Choroid plexus epithelial cell (primary cell): ENCODE data around the gene CRADD.

ENCODE experiments used
- DNase-seq: peaks from one replicate; pipeline ENCODE4 v3.0.0-alpha.2; 2010; ENCODE audit warnings: low read depth
- H3K4me3 ChIP-seq: 2 replicates; pipeline ENCODE4 v1.5.1; 2011; ENCODE audit warnings: low read depth, mild to moderate bottlenecking, control low read depth, low read length, moderate library complexity
- TF ChIP-seq, protein P1 (sequence below): conservative IDR thresholded peaks from 2 replicates; pipeline ENCODE4 v1.5.1; 2011; ENCODE audit warnings: low read depth, mild to moderate bottlenecking, control low read depth, inconsistent platforms, low read length, moderate library complexity

Gene CRADD

DNA sequence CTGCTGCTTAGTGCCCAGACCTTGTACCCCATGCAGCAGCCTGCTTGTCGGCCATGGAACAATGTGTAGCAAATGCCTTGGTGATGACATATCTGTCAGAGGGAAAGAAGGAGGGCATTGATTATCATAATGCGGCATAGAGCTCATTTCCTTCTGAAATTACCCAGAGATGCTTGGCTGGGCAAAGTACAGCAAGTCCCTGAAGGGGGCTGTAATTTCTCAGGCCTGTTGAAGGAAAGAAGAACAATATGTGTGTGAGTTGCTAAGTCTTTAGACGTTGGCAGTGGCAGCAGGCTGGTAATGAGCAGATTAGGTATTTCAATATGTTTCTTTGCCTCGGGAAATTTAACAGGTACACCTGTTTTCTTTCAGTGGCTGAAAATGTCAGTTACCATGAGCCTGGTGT lies 128.6 kb downstream of the CRADD start:
- TF ChIP-seq, protein P1, sequence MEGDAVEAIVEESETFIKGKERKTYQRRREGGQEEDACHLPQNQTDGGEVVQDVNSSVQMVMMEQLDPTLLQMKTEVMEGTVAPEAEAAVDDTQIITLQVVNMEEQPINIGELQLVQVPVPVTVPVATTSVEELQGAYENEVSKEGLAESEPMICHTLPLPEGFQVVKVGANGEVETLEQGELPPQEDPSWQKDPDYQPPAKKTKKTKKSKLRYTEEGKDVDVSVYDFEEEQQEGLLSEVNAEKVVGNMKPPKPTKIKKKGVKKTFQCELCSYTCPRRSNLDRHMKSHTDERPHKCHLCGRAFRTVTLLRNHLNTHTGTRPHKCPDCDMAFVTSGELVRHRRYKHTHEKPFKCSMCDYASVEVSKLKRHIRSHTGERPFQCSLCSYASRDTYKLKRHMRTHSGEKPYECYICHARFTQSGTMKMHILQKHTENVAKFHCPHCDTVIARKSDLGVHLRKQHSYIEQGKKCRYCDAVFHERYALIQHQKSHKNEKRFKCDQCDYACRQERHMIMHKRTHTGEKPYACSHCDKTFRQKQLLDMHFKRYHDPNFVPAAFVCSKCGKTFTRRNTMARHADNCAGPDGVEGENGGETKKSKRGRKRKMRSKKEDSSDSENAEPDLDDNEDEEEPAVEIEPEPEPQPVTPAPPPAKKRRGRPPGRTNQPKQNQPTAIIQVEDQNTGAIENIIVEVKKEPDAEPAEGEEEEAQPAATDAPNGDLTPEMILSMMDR: no peak
- no peak overlapping the region for H3K4me3 ChIP-seq
- no peak for DNase-seq

DNA sequence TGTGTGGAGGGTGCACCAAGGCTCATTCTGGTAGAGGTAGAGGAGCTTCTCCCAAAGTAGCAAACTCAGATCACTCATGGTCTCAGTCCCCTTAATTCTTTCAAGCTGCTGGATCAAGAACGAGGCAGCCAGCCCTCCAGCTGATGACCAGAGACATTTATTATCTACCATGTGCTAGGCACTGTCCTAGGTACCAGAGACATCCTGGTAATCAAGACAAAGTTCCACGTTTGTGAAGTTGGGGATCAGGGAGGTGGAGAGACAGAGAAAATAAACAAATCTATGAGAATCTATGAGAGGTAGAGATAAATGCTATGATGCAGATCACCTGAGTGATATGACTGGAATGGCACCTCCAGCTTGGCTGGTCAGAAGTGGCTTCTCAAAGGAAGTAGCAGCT lies 130.2 kb downstream of the CRADD start:
- TF ChIP-seq, protein P1: no peak
- H3K4me3 ChIP-seq: no peak overlapping the region
- DNase-seq: no peak

DNA sequence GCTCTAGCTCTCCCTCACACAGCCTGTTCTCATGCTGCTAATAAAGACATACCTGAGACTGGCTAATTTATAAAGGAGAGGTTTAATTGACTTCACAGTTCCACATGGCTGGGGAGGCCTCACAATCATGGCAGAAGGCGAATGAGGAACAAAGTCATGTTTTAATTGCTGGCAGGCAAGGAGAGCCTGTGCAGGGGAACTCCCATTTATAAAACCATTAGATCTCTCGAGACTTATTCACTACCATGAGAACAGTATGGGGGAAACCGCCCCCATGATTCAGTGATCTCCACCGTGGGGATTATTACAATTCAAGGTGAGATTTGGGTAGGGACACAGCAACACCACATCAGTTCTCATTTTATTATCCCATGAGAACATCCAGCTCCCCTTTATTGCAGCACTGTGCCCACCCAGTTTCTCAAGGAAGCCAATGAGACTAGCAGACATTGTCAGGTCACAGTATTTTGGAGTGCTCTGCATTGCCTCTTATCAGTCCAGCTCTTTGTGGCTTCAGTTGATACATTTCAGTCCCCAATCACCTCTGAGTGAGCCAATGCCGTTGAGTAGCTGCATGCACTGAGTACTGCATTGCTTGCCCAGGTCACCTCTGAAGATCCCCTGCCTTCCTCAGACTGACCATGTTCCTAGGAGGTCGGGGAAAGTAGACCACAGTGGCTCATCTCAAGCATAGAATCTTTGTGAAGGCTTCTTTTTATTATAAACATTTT lies 131.2 kb downstream of the CRADD start:
- no peak overlapping the region for H3K4me3 ChIP-seq
- TF ChIP-seq, protein P1: no peak
- no peak for DNase-seq

DNA sequence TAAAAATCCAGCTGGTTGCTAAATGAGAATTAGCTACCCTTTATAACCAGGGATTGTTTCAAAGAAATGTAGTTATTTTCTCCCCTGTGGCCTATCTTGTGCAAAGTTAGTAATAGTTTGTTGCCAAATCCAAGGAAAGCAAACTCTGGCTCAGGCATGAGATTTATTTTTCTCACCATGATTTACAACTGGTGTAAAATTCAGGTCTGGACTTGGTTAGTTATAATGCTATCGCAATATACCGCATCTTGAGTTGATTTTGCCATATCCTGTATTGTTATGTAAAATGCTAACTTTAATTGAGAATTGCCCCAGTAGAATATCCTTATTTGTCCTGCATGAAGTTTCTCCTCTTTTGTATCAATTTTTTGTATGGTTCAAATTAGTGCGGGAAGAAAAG lies 135.5 kb downstream of the CRADD start:
- TF ChIP-seq, protein P1: no peak
- DNase-seq: no peak
- H3K4me3 ChIP-seq: no peak overlapping the region

DNA sequence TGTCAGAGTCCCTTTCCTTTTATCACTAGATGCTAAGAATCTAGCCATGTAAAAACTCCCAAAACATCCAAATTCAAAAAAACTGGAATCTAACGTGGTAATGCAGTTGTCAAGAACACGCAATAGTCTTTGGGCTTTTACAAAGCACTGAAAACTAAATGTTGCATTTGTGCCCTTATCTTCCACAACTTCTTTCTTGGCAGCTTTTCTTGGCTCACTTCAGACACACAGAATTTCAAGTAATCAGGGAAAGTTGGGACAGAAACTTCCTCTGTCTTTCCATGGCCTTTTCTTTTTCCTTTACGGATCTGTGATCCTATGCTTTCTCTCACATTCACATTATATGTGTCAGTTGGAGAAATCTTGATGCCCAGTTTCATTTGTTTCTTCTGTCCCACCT lies 136.0 kb downstream of the CRADD start:
- TF ChIP-seq, protein P1: no peak
- H3K4me3 ChIP-seq: no peak overlapping the region
- peak; percentile 66 for DNase-seq

DNA sequence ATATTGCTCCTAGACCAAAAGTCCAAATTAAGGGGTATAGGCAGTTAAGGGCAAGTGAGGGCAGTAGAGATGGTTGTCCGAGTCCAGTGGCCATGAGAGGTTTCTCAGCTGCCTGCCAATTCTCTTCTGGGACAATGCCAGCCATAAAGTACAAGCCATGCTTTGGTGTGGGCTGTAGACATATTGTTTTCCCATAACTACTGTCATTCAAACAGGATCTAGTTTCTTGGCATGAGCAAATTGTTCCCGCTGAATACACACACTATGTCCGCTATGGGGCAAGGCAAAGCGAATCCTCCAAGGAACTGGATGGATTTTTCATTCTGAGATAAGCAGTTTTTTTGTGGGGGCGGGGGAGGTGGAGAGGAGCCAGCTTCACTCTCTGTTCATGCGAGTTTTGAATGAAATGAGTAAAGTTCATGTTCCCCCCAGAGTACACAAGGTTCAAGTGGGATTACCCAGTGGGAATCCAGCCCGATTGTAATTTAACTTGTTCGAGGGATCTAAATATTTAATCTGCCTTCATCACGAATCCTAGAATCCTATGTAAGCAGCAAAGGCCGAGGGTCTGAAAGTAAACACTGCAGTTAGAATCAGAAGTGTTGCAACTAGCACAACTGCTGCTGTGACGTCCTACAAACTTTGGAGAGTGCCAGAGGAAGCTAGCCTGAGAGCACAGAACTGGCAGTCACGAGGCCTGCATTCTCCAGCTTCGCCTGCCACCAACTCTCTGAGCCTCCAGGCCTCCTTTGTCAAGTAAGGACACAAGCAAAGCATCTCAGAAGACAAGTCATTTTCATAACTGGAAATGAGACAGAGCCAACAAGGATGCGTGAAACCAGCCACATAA lies 137.0 kb downstream of the CRADD start:
- no peak overlapping the region for H3K4me3 ChIP-seq
- peak; percentile 97 for DNase-seq
- TF ChIP-seq, protein P1: no peak
